ENCODE results near the gene SMAD2. TPM values are rescaled to one million over a fixed set of nuclear protein-coding genes. Genes with fewer than 3 reads are reported as not detected.

The SMAD2 gene
- total RNA-seq, 1 experiment from 2014 or later, result 121 TPM

- Histone ChIP-seq H2AFZ (ENCODE audit: low read length) (no peak overlapping the region), H3K23ac (ENCODE audit: insufficient read length, low read depth, low read length) (no peak overlapping the region), H3K4ac (ENCODE audit: low read depth, low read length) (no peak overlapping the region), H4K5ac (ENCODE audit: insufficient read length, low read depth, low read length) (no peak overlapping the region), H4K91ac (ENCODE audit: insufficient read length, low read depth, low read length) (no peak overlapping the region), H3K23me2 (ENCODE audit: insufficient read length, low read depth, low read length, poor library complexity, severe bottlenecking) (no peaks in the 10 kb centered on the region), H3K27me3 (ENCODE audit: insufficient read depth, low read length) (no peaks in the 10 kb centered on the region), H4K20me1 (ENCODE audit: control insufficient read depth, insufficient read depth, insufficient read length) (no peaks in the 10 kb centered on the region), H3K4me2 (ENCODE audit: insufficient read depth, insufficient read length, low read length) (no peak overlapping the region), H3K14ac (ENCODE audit: insufficient read depth, low read length) (no peak overlapping the region), H2BK20ac (ENCODE audit: low read depth, low read length, poor library complexity, severe bottlenecking) (no peak overlapping the region), H3K9ac (ENCODE audit: extremely low read depth, insufficient read length, low read length) (no peak overlapping the region), H2BK15ac (ENCODE audit: low read depth, low read length) (no peak overlapping the region), H3K4me1 (ENCODE audit: insufficient read depth, low read length) (no peaks in the 10 kb centered on the region), H3K18ac (ENCODE audit: insufficient read length, low read depth, low read length) (no peak overlapping the region), H2BK5ac (ENCODE audit: insufficient read length, low read length) (no peak overlapping the region), H2BK120ac (ENCODE audit: low read depth, low read length, poor library complexity, severe bottlenecking) (no peak overlapping the region), H2AK5ac (ENCODE audit: insufficient read length, low read length) (no peak overlapping the region), H3K56ac (ENCODE audit: insufficient read length, low read depth, low read length) (no peak overlapping the region), H2BK12ac (ENCODE audit: insufficient read length, low read depth, low read length) (no peak overlapping the region), H3K79me1 (ENCODE audit: insufficient read depth, low read depth, low read length, poor library complexity, severe bottlenecking) (no peaks in the 10 kb centered on the region), H3T11ph (ENCODE audit: low read length) (no peak overlapping the region), H3K27ac (ENCODE audit: insufficient read length, low read depth, low read length) (no peak overlapping the region), H3K79me2 (ENCODE audit: insufficient read depth, low read length) (no peaks in the 10 kb centered on the region), H3K9me3 (ENCODE audit: control insufficient read depth, low read depth, low read length) (no peaks in the 10 kb centered on the region), H4K8ac (replicated peaks; ENCODE audit: insufficient read length, low read depth, low read length) (no peak overlapping the region)
- H3K36me3 Mint-ChIP-seq (ENCODE audit: insufficient read depth in 1 of 3, low read depth in 3 of 3), result peaks cover 0 to 2% (median 1%) of the 10 kb centered on the region in 3 experiments; a peak in 3 of 7 replicates
- no peak overlapping the region for H3K27ac Mint-ChIP-seq
- DNase-seq, result no peak
- H3K9me3 Mint-ChIP-seq, result peaks cover 3 to 8% of the 10 kb centered on the region in 2 experiments
- peaks cover 7 to 11% of the 10 kb centered on the region in 2 experiments for H3K4me1 Mint-ChIP-seq
- no peak for TF ChIP-seq CTCF (conservative IDR thresholded peaks at IDR 0.05)
- no CpG with 5 or more reads among the region's 6 CpGs for WGBS (ENCODE audit: extremely low coverage, insufficient read length, low lambda C conversion rate)
- no peak overlapping the region for H3K4me3 Mint-ChIP-seq
- peaks cover 5% of the 10 kb centered on the region for H3K27me3 Mint-ChIP-seq (ENCODE audit: low read depth)
Observed at GRCh38 chr18:47800756-47801155, 129.7 kb downstream of the SMAD2 start.

Measured in H9 (cell line).